K562 (cell line): Measurements from ENCODE around the gene HHLA2.

Experiments used
- BHLHE40 ChIP-seq: IDR thresholded peaks from 2 replicates; pipeline ENCODE4 v1.6.1; 2011; ENCODE audit warnings: low read length, improper control_type of control experiment
- CBX1 ChIP-seq: sonication (generic); IDR thresholded peaks from 2 replicates; pipeline ENCODE4 v1.6.1; 2016; ENCODE audit warnings: antibody characterized with exemption, low read depth, mild to moderate bottlenecking
- IFI16 ChIP-seq: fragments of 250-450 bp; sonication (Bioruptor Pico); IDR thresholded peaks from 2 replicates; pipeline ENCODE4 v2.1.2; 2022; ENCODE audit warnings: mild to moderate bottlenecking, inconsistent platforms
- NFXL1 ChIP-seq: fragments of 450-650 bp; formaldehyde crosslinking; IDR thresholded peaks from 2 replicates; pipeline ENCODE4 v1.4.0; 2021; ENCODE audit warnings: mild to moderate bottlenecking
- NRF1 ChIP-seq, 2 experiments: fragments of 450-650 bp; IDR thresholded peaks in 1 of 2; conservative IDR thresholded peaks in 1 of 2; 2 replicates each; pipeline ENCODE4 v1.6.1; 2014; ENCODE audit warnings: mild to moderate bottlenecking in 2 of 2
- SMC3 ChIP-seq: conservative IDR thresholded peaks from 2 replicates; pipeline ENCODE4 v1.6.1; 2011; ENCODE audit warnings: low read depth, low read length, improper control_type of control experiment; ENCODE audit not compliant: insufficient read depth
- TAF1 ChIP-seq: IDR thresholded peaks from 2 replicates; pipeline ENCODE4 v1.6.1; 2011; ENCODE audit warnings: mild to moderate bottlenecking, low read length, moderate library complexity; ENCODE audit not compliant: insufficient read depth, control insufficient read depth, severe bottlenecking; ENCODE audit errors: extremely low read depth
- TF ChIP-seq, protein P1 (sequence below), 3 experiments: IDR thresholded peaks in 2 of 3; conservative IDR thresholded peaks in 1 of 3; 2 replicates each; pipeline ENCODE4 v1.5.1; 2011 to 2012; ENCODE audit warnings: low read length in 3 of 3, mild to moderate bottlenecking in 3 of 3, control low read depth in 2 of 3, improper control_type of control experiment in 1 of 3, inconsistent platforms in 1 of 3, low read depth in 1 of 3, mixed read lengths in 1 of 3, moderate library complexity in 1 of 3; ENCODE audit not compliant: insufficient read depth in 2 of 3

DNA sequence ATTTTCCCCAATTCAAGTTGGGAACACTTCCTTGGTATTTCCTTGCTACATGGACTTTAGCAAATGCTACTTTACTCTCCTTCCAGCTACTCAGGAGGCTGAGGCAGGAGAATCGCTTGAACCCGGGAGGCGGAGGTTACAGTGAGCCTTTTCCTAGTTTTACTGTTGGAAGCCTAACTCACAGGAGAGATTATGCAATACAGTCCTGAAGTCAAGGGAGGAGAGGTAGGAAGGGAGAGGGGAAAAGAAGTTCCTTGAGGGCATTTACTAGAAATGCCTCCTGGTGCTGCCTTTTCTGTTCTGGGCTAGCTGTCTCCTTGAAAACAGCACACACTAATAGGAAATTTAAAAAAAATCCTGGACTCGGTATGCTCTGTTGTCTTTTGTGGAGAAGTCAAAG, 6.2 kb downstream of the HHLA2 start:
- TF ChIP-seq SMC3 (no peak), BHLHE40 (no peak), NRF1 (conservative IDR thresholded peaks at IDR 0.05 in 1 of 2, IDR thresholded peaks at IDR 0.05 in 1 of 2) (no peak), IFI16 (CRISPR knock-in tag) (no peak), NFXL1 (CRISPR knock-in tag) (no peak), CBX1 (no peak), TAF1 (no peak)
- TF ChIP-seq, protein P1, sequence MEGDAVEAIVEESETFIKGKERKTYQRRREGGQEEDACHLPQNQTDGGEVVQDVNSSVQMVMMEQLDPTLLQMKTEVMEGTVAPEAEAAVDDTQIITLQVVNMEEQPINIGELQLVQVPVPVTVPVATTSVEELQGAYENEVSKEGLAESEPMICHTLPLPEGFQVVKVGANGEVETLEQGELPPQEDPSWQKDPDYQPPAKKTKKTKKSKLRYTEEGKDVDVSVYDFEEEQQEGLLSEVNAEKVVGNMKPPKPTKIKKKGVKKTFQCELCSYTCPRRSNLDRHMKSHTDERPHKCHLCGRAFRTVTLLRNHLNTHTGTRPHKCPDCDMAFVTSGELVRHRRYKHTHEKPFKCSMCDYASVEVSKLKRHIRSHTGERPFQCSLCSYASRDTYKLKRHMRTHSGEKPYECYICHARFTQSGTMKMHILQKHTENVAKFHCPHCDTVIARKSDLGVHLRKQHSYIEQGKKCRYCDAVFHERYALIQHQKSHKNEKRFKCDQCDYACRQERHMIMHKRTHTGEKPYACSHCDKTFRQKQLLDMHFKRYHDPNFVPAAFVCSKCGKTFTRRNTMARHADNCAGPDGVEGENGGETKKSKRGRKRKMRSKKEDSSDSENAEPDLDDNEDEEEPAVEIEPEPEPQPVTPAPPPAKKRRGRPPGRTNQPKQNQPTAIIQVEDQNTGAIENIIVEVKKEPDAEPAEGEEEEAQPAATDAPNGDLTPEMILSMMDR (IDR thresholded peaks at IDR 0.05 in 2 of 3, conservative IDR thresholded peaks at IDR 0.05 in 1 of 3; ENCODE audit: insufficient read depth in 2 of 3, low read depth in 1 of 3, low read length in 3 of 3), result no peak
